ENCODE results near the gene HOXD9.

DNA sequence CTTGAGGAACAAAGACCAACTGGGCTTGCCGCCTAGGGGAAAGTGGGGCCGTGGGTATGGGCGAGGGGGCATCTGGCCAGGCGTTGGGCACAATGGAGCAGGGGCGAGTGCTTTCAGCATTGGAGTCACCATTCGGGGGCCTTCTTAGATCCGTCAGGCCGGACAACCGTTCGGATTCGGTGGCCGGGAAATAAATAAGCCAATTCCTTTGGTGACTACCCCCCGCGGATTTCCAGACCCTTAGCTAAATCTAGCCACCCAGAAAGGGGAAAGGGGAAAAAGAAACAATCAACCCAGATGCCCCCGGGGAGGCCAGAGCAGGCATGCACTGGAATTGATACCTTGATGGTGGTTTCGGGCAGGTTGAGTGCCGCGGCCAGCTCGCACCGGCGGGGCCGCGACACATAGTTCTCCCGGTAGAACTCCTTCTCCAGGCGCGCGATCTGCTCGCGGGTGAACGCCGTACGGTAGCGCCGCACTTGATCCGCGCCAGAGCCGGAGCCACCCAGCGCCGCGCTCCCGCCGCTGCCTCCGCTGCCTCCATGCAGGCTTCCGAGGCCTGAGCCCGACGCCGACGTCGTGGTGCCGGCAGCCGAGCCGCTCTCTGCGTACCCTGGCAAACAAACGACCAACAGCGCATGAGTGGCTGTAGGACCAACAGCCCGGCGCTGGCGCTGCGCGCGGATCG, 40.5 kb upstream of the HOXD9 start:
- TF ChIP-seq, protein P1, sequence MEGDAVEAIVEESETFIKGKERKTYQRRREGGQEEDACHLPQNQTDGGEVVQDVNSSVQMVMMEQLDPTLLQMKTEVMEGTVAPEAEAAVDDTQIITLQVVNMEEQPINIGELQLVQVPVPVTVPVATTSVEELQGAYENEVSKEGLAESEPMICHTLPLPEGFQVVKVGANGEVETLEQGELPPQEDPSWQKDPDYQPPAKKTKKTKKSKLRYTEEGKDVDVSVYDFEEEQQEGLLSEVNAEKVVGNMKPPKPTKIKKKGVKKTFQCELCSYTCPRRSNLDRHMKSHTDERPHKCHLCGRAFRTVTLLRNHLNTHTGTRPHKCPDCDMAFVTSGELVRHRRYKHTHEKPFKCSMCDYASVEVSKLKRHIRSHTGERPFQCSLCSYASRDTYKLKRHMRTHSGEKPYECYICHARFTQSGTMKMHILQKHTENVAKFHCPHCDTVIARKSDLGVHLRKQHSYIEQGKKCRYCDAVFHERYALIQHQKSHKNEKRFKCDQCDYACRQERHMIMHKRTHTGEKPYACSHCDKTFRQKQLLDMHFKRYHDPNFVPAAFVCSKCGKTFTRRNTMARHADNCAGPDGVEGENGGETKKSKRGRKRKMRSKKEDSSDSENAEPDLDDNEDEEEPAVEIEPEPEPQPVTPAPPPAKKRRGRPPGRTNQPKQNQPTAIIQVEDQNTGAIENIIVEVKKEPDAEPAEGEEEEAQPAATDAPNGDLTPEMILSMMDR (IDR thresholded peaks at IDR 0.05; ENCODE audit: poor library complexity, severe bottlenecking), result no peak
- TF ChIP-seq POLR2AphosphoS5 (IDR thresholded peaks at IDR 0.05), result no peak
- no peak for TF ChIP-seq MXI1 (conservative IDR thresholded peaks at IDR 0.05; ENCODE audit: poor library complexity, severe bottlenecking)

All from neural cell (in vitro differentiated cells).